HepG2 (cell line): ENCODE results near the gene OVCA2. TPM values are rescaled to one million over a fixed set of nuclear protein-coding genes. Genes with fewer than 3 reads are reported as not detected.

ENCODE experiments used
- ATAC-seq: fragments of 200-7000 bp; cut with Tn5 transposase; 3 replicates; pipeline ENCODE4 v1.9.1; 2020; ENCODE audit warnings: mild to moderate bottlenecking, moderate library complexity
- BruUV-seq: library from RNA; stranded (reverse); fragments of 400-500 nt; replicated peaks from 2 replicates; lab custom pipeline; 2021; lab: Mats Ljungman, UMichigan
- CTCF ChIA-PET: fragments of 300-600 bp; formaldehyde crosslinking; extraction: SDS; loops from one replicate; lab custom pipeline; 2021; ENCODE audit warnings: low total read pairs, inconsistent platforms, low intra/inter-chr PET ratio; lab: Yijun Ruan, JAX
- POLR2A ChIA-PET: fragments of 350-600 bp; sonication (Branson Sonifier 250); formaldehyde crosslinking; loops from one replicate; lab custom pipeline; 2020; ENCODE audit warnings: antibody characterized with exemption, inconsistent platforms; lab: Yijun Ruan, JAX
- DNase-seq: peaks from one replicate; pipeline ENCODE4 v3.0.0-alpha.2; 2015; ENCODE audit warnings: low spot score
- FAIRE-seq: peaks from 3 replicates; lab custom pipeline; 2011; peaks lifted over from hg19 to GRCh38; lab: Jason Lieb, UNC
- H2AFZ ChIP-seq: one replicate; pipeline ENCODE4 v1.6.1; 2011; ENCODE audit warnings: low read length, inconsistent platforms
- H3K27ac ChIP-seq: fragments of 300-600 bp; 3 replicates; pipeline ENCODE4 v1.8.0; 2011; ENCODE audit warnings: mixed run types, mild to moderate bottlenecking, mixed read lengths, low read length, inconsistent platforms; ENCODE audit not compliant: insufficient read depth; ENCODE audit errors: extremely low read length
- H3K27me3 ChIP-seq, 2 experiments: fragments of 200-600 bp in 1 of 2; 2 replicates in 1 of 2; 3 replicates in 1 of 2; pipeline versions ENCODE4 v1.6.0 to v1.8.0; 2011; ENCODE audit warnings: low read length in 2 of 2, mild to moderate bottlenecking in 2 of 2, moderate library complexity in 2 of 2, inconsistent platforms in 1 of 2; ENCODE audit not compliant: insufficient read depth in 2 of 2, control insufficient read depth in 1 of 2
- H3K36me3 ChIP-seq, 2 experiments: fragments of 200-600 bp in 1 of 2; replicated peaks in 1 of 2; 2 replicates in 1 of 2; 3 replicates in 1 of 2; pipeline versions ENCODE4 v1.5.1 to v1.8.0; 2011; ENCODE audit warnings: low read length in 2 of 2, inconsistent platforms in 1 of 2; ENCODE audit not compliant: insufficient read depth in 2 of 2, control insufficient read depth in 1 of 2
- H3K4me1 ChIP-seq: 2 replicates; pipeline ENCODE4 v1.5.1; 2012; ENCODE audit warnings: low read length, inconsistent platforms; ENCODE audit not compliant: insufficient read depth
- H3K4me2 ChIP-seq: 2 replicates; pipeline ENCODE4 v1.6.0; 2011; ENCODE audit warnings: low read depth, low read length, inconsistent platforms
- H3K4me3 ChIP-seq, 3 experiments: fragments of 200-600 bp in 1 of 3; sonication (generic), shearing (Covaris generic) in 1 of 3; replicated peaks in 1 of 3; 2 replicates each; pipeline ENCODE4 v1.5.1; 2011 to 2016; ENCODE audit warnings: low read length in 3 of 3, inconsistent platforms in 2 of 3, low read depth in 2 of 3, mild to moderate bottlenecking in 2 of 3, control low read depth in 1 of 3, mixed read lengths in 1 of 3; ENCODE audit not compliant: insufficient read depth in 1 of 3
- H3K79me2 ChIP-seq: one replicate; pipeline ENCODE4 v1.6.1; 2011; ENCODE audit warnings: low read length, inconsistent platforms; ENCODE audit not compliant: insufficient read depth
- H3K9ac ChIP-seq: 2 replicates; pipeline ENCODE4 v1.6.0; 2011; ENCODE audit warnings: mild to moderate bottlenecking, low read depth, low read length, inconsistent platforms; ENCODE audit not compliant: insufficient read depth
- H3K9me3 ChIP-seq: 2 replicates; pipeline ENCODE4 v1.5.1; 2012; ENCODE audit warnings: mild to moderate bottlenecking, low read length
- H4K20me1 ChIP-seq: 2 replicates; pipeline ENCODE4 v1.6.0; 2011; ENCODE audit warnings: inconsistent platforms, mild to moderate bottlenecking, low read length, moderate library complexity; ENCODE audit not compliant: insufficient read depth
- DR1 ChIP-seq: sonication (generic); formaldehyde crosslinking; IDR thresholded peaks from 2 replicates; pipeline ENCODE4 v1.8.0; 2021; ENCODE audit warnings: mild to moderate bottlenecking, missing genetic modification reagents, inconsistent platforms
- HNRNPLL ChIP-seq: fragments of 200-400 bp; formaldehyde crosslinking; IDR thresholded peaks from 2 replicates; pipeline ENCODE4 v1.6.1; 2017; ENCODE audit warnings: mild to moderate bottlenecking, low read depth, low read length; ENCODE audit not compliant: poor library complexity, severe bottlenecking
- HOXA7 ChIP-seq: sonication (generic); formaldehyde crosslinking; IDR thresholded peaks from 2 replicates; pipeline ENCODE4 v1.8.1; 2022; ENCODE audit warnings: mild to moderate bottlenecking, missing genetic modification reagents, moderate library complexity
- ISL2 ChIP-seq: sonication (generic); formaldehyde crosslinking; IDR thresholded peaks from 2 replicates; pipeline ENCODE4 v1.5.0; 2020; ENCODE audit warnings: missing genetic modification reagents
- MAFF ChIP-seq: IDR thresholded peaks from 2 replicates; pipeline ENCODE4 v1.6.1; 2011; ENCODE audit warnings: low read depth, low read length, improper control_type of control experiment
- MEF2D ChIP-seq: sonication (generic); formaldehyde crosslinking; IDR thresholded peaks from 2 replicates; pipeline ENCODE4 v1.5.1; 2020; ENCODE audit warnings: mild to moderate bottlenecking, missing genetic modification reagents
- NFE2 ChIP-seq: sonication (generic); formaldehyde crosslinking; IDR thresholded peaks from 2 replicates; pipeline ENCODE4 v1.4.0; 2020; ENCODE audit warnings: missing genetic modification reagents
- NONO ChIP-seq, 2 experiments: fragments of 450-650 bp in 1 of 2; sonication (generic) in 1 of 2; formaldehyde crosslinking in 1 of 2; IDR thresholded peaks in 1 of 2; conservative IDR thresholded peaks in 1 of 2; 2 replicates each; pipeline versions ENCODE4 v1.6.1 to v1.8.0; 2017 to 2022; ENCODE audit warnings: mild to moderate bottlenecking in 1 of 2, missing genetic modification reagents in 1 of 2, moderate library complexity in 1 of 2
- NR3C1 ChIP-seq: sonication (generic); formaldehyde crosslinking; IDR thresholded peaks from 2 replicates; pipeline ENCODE4 v1.4.0; 2020; ENCODE audit warnings: missing genetic modification reagents
- SMARCE1 ChIP-seq: fragments of 450-650 bp; IDR thresholded peaks from 2 replicates; pipeline ENCODE4 v1.6.1; 2017; ENCODE audit warnings: borderline replicate concordance
- ZMYM4 ChIP-seq: sonication (generic); formaldehyde crosslinking; IDR thresholded peaks from 2 replicates; pipeline ENCODE4 v1.8.1; 2023; ENCODE audit warnings: mild to moderate bottlenecking, missing genetic modification reagents
- ZNF101 ChIP-seq: sonication (generic); formaldehyde crosslinking; IDR thresholded peaks from 2 replicates; pipeline ENCODE4 v1.4.0; 2020; ENCODE audit warnings: mild to moderate bottlenecking, low read depth, missing genetic modification reagents, borderline replicate concordance
- ZNF672 ChIP-seq: sonication (generic); formaldehyde crosslinking; IDR thresholded peaks from 2 replicates; pipeline ENCODE4 v1.8.1; 2022; ENCODE audit warnings: missing genetic modification reagents
- ZNF720 ChIP-seq: sonication (generic); formaldehyde crosslinking; IDR thresholded peaks from 2 replicates; pipeline ENCODE4 v1.4.0; 2020; ENCODE audit warnings: missing genetic modification reagents
- WGBS: methylation state at CpG from one replicate; pipeline ENCODE4 v1.1.6; 2017; ENCODE audit warnings: low lambda C conversion rate; 5-methylcytosine and 5-hydroxymethylcytosine counted together
- in situ Hi-C: cut with HindIII; loops from 2 replicates; pipeline ENCODE4 v1.10.0; 2017; ENCODE audit warnings: low pct_unique_long_range_greater_than_20kb; ENCODE audit not compliant: extremely low pct_ligation_motif_present
- intact Hi-C: fragments of 100-400 bp; cut with micrococcal nuclease; formaldehyde crosslinking; loops from one replicate; pipeline ENCODE4 v1.10.0; 2022; ENCODE audit not compliant: unreplicated experiment
- polyA plus RNA-seq, 8 experiments: library from polyadenylated mRNA; depleted of rRNA in 3 of 8; stranded (reverse) in 7 of 8; unstranded in 1 of 8; fragments of >200 nt; fragmentation: Illumina TruSeq in 4 of 8; extraction: Trizol in 4 of 8; gene quantifications; 2 replicates each; pipeline versions ENCODE4 v1.2.1 to v1.2.3, GENCODE V29; 2011 to 2016; ENCODE audit warnings: low read depth in 4 of 8, missing spikeins in 1 of 8, mixed read lengths in 1 of 8; ENCODE audit not compliant: insufficient read depth in 1 of 8
- total RNA-seq, 5 experiments: library from RNA; depleted of rRNA; stranded (reverse); fragments of >200 nt; fragmentation: Illumina TruSeq; extraction: Trizol; gene quantifications; 2 replicates each; pipeline ENCODE4 v1.2.3, GENCODE V29; 2016; ENCODE audit warnings: low read depth in 1 of 5
- TF ChIP-seq, protein P1 (sequence below): sonication (generic); formaldehyde crosslinking; IDR thresholded peaks from 2 replicates; pipeline ENCODE4 v1.4.0; 2020; ENCODE audit warnings: missing genetic modification reagents; ENCODE audit errors: not compliant biosample characterization
- TF ChIP-seq, protein P2 (sequence below): sonication (generic); formaldehyde crosslinking; IDR thresholded peaks from 2 replicates; pipeline ENCODE4 v1.5.0; 2020; ENCODE audit warnings: missing genetic modification reagents
- TF ChIP-seq, protein P3 (sequence below): sonication (generic); formaldehyde crosslinking; IDR thresholded peaks from 2 replicates; pipeline ENCODE4 v1.5.0; 2020; ENCODE audit warnings: missing genetic modification reagents

OVCA2 gene
- total and polyA plus RNA-seq, 2 of the 13 experiments (the other 11 are each of a cell fraction or from before 2014, with no cell fraction given): 23.7 to 28.2 TPM

GRCh38 chr17:2019723-2020122 is 22.1 kb upstream of the OVCA2 start:
- Histone ChIP-seq H3K4me2 (no peak overlapping the region), H3K9ac (no peak overlapping the region), H3K27me3 (peaks cover 15 to 63% of the 10 kb centered on the region in 2 experiments), H3K36me3 (no peaks in the 10 kb centered on the region)
- WGBS: 55% methylated on average over 8 of the region's 8 CpGs
- POLR2A ChIA-PET: interaction anchor here (1.4 kb wide), 1 partner anchor 23 kb away, joined by 4 read pairs; no protein-coding TSS in a partner anchor
- ATAC-seq: no peak
- TF ChIP-seq MEF2D (CRISPR knock-in tag) (no peak), MAFF (no peak), DR1 (no peak), NFE2 (CRISPR knock-in tag) (no peak), ZMYM4 (CRISPR knock-in tag) (no peak), ZNF672 (CRISPR knock-in tag) (no peak), ISL2 (CRISPR knock-in tag) (no peak), ZNF101 (no peak), NONO (IDR thresholded peaks at IDR 0.05) (no peak), NONO (CRISPR knock-in tag; conservative IDR thresholded peaks at IDR 0.05) (no peak), NR3C1 (no peak), HOXA7 (no peak), ZNF720 (no peak), HNRNPLL (no peak), SMARCE1 (no peak)
- TF ChIP-seq, protein P1, sequence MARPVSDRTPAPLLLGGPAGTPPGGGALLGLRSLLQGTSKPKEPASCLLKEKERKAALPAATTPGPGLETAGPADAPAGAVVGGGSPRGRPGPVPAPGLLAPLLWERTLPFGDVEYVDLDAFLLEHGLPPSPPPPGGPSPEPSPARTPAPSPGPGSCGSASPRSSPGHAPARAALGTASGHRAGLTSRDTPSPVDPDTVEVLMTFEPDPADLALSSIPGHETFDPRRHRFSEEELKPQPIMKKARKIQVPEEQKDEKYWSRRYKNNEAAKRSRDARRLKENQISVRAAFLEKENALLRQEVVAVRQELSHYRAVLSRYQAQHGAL (CRISPR knock-in tag): no peak
- TF ChIP-seq, protein P2, sequence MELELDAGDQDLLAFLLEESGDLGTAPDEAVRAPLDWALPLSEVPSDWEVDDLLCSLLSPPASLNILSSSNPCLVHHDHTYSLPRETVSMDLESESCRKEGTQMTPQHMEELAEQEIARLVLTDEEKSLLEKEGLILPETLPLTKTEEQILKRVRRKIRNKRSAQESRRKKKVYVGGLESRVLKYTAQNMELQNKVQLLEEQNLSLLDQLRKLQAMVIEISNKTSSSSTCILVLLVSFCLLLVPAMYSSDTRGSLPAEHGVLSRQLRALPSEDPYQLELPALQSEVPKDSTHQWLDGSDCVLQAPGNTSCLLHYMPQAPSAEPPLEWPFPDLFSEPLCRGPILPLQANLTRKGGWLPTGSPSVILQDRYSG (CRISPR knock-in tag): no peak
- TF ChIP-seq, protein P3, sequence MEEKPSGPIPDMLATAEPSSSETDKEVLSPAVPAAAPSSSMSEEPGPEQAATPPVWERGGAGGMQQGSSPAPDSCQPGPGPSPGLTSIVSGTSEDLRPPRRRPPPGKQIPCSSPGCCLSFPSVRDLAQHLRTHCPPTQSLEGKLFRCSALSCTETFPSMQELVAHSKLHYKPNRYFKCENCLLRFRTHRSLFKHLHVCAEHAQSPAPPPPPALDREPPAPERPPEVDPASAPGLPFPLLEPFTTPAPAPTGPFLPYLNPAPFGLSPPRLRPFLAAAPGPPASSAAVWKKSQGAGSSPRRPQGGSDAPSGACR: no peak
- TF ChIP-seq, all 625 proteins: peak for 0
- in situ Hi-C loops (no loop called here), intact Hi-C loops (loop anchor here (10.0 kb wide), 2 partner anchors 45 to 135 kb away; no protein-coding TSS in a partner anchor)
- H2AFZ ChIP-seq: no peak overlapping the region
- no peak for DNase-seq
- no TSS peak for BruUV-seq
- H3K4me3 ChIP-seq: no peak overlapping the region
- peaks cover 10% of the 10 kb centered on the region; the same call in 1 of the 2 replicates for H3K4me1 ChIP-seq
- CTCF ChIA-PET: no interaction called here
- FAIRE-seq: no peak
- H3K79me2 ChIP-seq: no peaks in the 10 kb centered on the region
- no peak overlapping the region for H3K27ac ChIP-seq
- no peaks in the 10 kb centered on the region for H3K9me3 ChIP-seq
- no peaks in the 10 kb centered on the region for H4K20me1 ChIP-seq
